Activated CD4-positive, alpha-beta T cell treated with anti-CD3 and anti-CD28 coated beads, Interleukin-2, amount 10 ng/mL, durations not matched to agents 24 days and 14 days (primary cell): ENCODE measurements around the gene ABCA4. TPM values are rescaled to one million over a fixed set of nuclear protein-coding genes. Genes with fewer than 3 reads are reported as not detected.
"Not testable (repeated sequence)": the region's sequence is repeated elsewhere in the genome, so short reads cannot be mapped to it uniquely, and the experiment has no call there.

Source experiments
- DNase-seq: peaks from one replicate; pipeline ENCODE4 v3.0.0; 2022
- H3K27ac Mint-ChIP-seq: one replicate; pipeline ENCODE4 v1.8.0; 2022; ENCODE audit warnings: mild to moderate bottlenecking, mixed read lengths
- H3K27me3 Mint-ChIP-seq: one replicate; pipeline ENCODE4 v1.8.0; 2022; ENCODE audit warnings: mixed read lengths
- H3K36me3 Mint-ChIP-seq: one replicate; pipeline ENCODE4 v1.8.0; 2022; ENCODE audit warnings: low read depth, mild to moderate bottlenecking, mixed read lengths
- H3K4me1 Mint-ChIP-seq: one replicate; pipeline ENCODE4 v1.8.0; 2021; ENCODE audit warnings: mixed read lengths
- H3K4me3 Mint-ChIP-seq: one replicate; pipeline ENCODE4 v1.8.0; 2022; ENCODE audit warnings: mild to moderate bottlenecking, moderate library complexity, mixed read lengths
- H3K9me3 Mint-ChIP-seq: one replicate; pipeline ENCODE4 v1.8.0; 2021; ENCODE audit warnings: mixed read lengths
- intact Hi-C: fragments of 100-400 bp; cut with micrococcal nuclease; formaldehyde crosslinking; loops from one replicate; pipeline ENCODE4 v1.15.1; 2023
- total RNA-seq: library from RNA; stranded (reverse); gene quantifications from 2 replicates; pipeline ENCODE4 v1.2.3, GENCODE V29; 2022

The ABCA4 gene
- total RNA-seq, 1 donor from 2014 or later = 0.12 TPM

GRCh38 chr1:94006604-94007003 lies 114.3 kb downstream of the ABCA4 start:
- H3K36me3 Mint-ChIP-seq = no peaks in the 10 kb centered on the region
- H3K27me3 Mint-ChIP-seq = peaks cover 17% of the 10 kb centered on the region
- no peaks in the 10 kb centered on the region for H3K9me3 Mint-ChIP-seq
- DNase-seq = no peak
- no peak overlapping the region for H3K4me3 Mint-ChIP-seq
- intact Hi-C loops = no loop called here
- H3K27ac Mint-ChIP-seq = no peak overlapping the region
- no peaks in the 10 kb centered on the region for H3K4me1 Mint-ChIP-seq

DNA sequence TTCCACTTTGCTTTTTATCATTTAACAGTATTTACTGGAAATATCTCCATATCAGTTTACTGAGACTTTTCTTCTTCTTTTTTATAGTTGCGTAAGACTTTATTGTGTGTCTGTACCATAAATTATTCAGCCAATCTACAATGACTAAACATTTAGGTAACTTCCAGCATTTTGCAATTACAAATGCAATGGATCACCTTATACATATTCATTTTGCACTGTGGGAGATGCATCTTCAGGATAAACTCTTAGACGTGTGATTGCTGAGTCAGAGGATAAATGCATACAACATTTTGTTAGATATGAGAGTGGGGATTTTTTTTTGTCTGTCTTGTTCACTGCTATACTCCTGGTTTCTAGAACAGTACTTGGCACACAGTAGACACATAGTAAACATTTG lies 116.0 kb downstream of the ABCA4 start:
- Mint-ChIP-seq H3K4me3 (no peak overlapping the region), H3K27ac (no peak overlapping the region), H3K36me3 (no peaks in the 10 kb centered on the region), H3K27me3 (peaks cover 17% of the 10 kb centered on the region), H3K4me1 (no peaks in the 10 kb centered on the region), H3K9me3 (no peaks in the 10 kb centered on the region)
- no peak for DNase-seq
- intact Hi-C loops = no loop called here

GRCh38 chr1:94002046-94002787 lies 118.7 kb downstream of the ABCA4 start:
- Mint-ChIP-seq H3K4me3 (no peak overlapping the region), H3K27ac (no peak overlapping the region), H3K36me3 (no peaks in the 10 kb centered on the region), H3K27me3 (peaks cover 12% of the 10 kb centered on the region), H3K4me1 (no peaks in the 10 kb centered on the region), H3K9me3 (no peaks in the 10 kb centered on the region)
- DNase-seq = no peak
- intact Hi-C loops = no loop called here

- Mint-ChIP-seq H3K36me3 (no peaks in the 10 kb centered on the region), H3K27ac (no peak overlapping the region), H3K4me3 (no peak overlapping the region), H3K9me3 (no peaks in the 10 kb centered on the region), H3K4me1 (no peaks in the 10 kb centered on the region), H3K27me3 (peaks cover 12% of the 10 kb centered on the region)
- intact Hi-C loops = no loop called here
- DNase-seq = no peak
Observed at GRCh38 chr1:94001397-94002045, 119.4 kb downstream of the ABCA4 start.

GRCh38 chr1:94000510-94001282 lies 120.3 kb downstream of the ABCA4 start:
- Mint-ChIP-seq H3K4me1 (no peaks in the 10 kb centered on the region), H3K27ac (no peak overlapping the region), H3K36me3 (no peaks in the 10 kb centered on the region), H3K4me3 (no peak overlapping the region), H3K9me3 (no peaks in the 10 kb centered on the region), H3K27me3 (peaks cover 14% of the 10 kb centered on the region)
- intact Hi-C loops = no loop called here
- DNase-seq = no peak

GRCh38 chr1:93999840-94000415 lies 121.0 kb downstream of the ABCA4 start:
- H3K27ac Mint-ChIP-seq = no peak overlapping the region
- H3K27me3 Mint-ChIP-seq = peaks cover 18% of the 10 kb centered on the region
- intact Hi-C loops = no loop called here
- no peaks in the 10 kb centered on the region for H3K36me3 Mint-ChIP-seq
- no peak for DNase-seq
- H3K4me1 Mint-ChIP-seq = no peaks in the 10 kb centered on the region
- no peak overlapping the region for H3K4me3 Mint-ChIP-seq
- no peaks in the 10 kb centered on the region for H3K9me3 Mint-ChIP-seq

DNA sequence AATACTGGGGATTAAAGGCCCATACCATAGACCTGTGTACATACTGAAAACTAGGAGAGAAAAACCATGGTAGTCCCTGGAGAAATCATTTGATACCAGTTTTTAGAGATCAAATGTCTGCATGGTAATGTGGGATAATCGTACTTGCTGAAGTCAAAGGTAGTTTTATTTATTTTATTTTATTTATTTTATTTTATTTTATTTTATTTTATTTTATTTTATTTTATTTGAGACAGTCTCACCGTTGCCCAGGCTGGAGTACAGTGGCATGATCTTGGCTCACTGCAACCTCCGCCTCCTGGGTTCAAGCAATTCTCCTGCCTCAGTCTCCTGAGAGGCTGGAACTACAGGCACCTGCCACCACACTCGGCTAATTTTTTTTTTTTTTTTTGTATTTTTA lies 122.4 kb downstream of the ABCA4 start:
- H3K4me1 Mint-ChIP-seq, intact Hi-C loops, H3K27ac Mint-ChIP-seq, DNase-seq, H3K4me3 Mint-ChIP-seq, H3K36me3 Mint-ChIP-seq, H3K9me3 Mint-ChIP-seq: not testable (repeated sequence)
- H3K27me3 Mint-ChIP-seq = peaks cover 21% of the 10 kb centered on the region

DNA sequence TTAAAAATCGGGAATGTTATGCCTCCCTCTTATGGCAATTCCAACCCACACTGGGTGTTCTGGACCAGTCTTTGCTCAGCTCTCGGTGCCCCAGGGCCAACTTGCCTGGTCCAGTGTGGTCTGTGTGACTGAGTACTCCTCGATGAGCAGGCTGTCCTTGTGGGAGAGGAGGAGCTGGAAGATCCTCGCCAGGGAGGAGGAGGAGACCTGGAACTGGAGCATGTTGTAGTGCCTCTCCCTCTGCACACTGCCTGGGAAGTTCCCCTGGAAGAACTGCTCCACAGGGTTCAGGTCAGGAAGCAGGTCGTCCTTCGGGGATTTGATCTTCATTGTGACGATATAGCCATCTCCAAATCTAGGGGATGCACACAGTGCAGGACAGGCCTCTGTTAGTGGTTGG lies 123.2 kb downstream of the ABCA4 start:
- intact Hi-C loops = no loop called here

GRCh38 chr1:93995837-93996536 lies 125.0 kb downstream of the ABCA4 start:
- no peaks in the 10 kb centered on the region for H3K36me3 Mint-ChIP-seq
- no peak overlapping the region for H3K4me3 Mint-ChIP-seq
- no peaks in the 10 kb centered on the region for H3K9me3 Mint-ChIP-seq
- intact Hi-C loops = no loop called here
- peaks cover 20% of the 10 kb centered on the region for H3K27me3 Mint-ChIP-seq
- H3K27ac Mint-ChIP-seq = no peak overlapping the region
- no peak for DNase-seq
- no peaks in the 10 kb centered on the region for H3K4me1 Mint-ChIP-seq

More for the DNA sequence above, 123.2 kb downstream of the ABCA4 start:
- Mint-ChIP-seq H3K36me3 (no peaks in the 10 kb centered on the region), H3K27ac (no peak overlapping the region), H3K4me3 (no peak overlapping the region), H3K4me1 (no peaks in the 10 kb centered on the region), H3K27me3 (peaks cover 20% of the 10 kb centered on the region), H3K9me3 (no peaks in the 10 kb centered on the region)
- no peak for DNase-seq

GRCh38 chr1:93993731-93994130 lies 127.2 kb downstream of the ABCA4 start:
- DNase-seq = no peak
- no peaks in the 10 kb centered on the region for H3K36me3 Mint-ChIP-seq
- no peaks in the 10 kb centered on the region for H3K4me1 Mint-ChIP-seq
- H3K9me3 Mint-ChIP-seq = no peaks in the 10 kb centered on the region
- H3K4me3 Mint-ChIP-seq = no peak overlapping the region
- peaks cover 24% of the 10 kb centered on the region for H3K27me3 Mint-ChIP-seq
- intact Hi-C loops = no loop called here
- no peak overlapping the region for H3K27ac Mint-ChIP-seq

GRCh38 chr1:93992954-93993353 lies 128.0 kb downstream of the ABCA4 start:
- no peak for DNase-seq
- intact Hi-C loops = no loop called here
- Mint-ChIP-seq H3K27ac (no peak overlapping the region), H3K9me3 (no peaks in the 10 kb centered on the region), H3K4me3 (no peak overlapping the region), H3K27me3 (peaks cover 24% of the 10 kb centered on the region), H3K4me1 (no peaks in the 10 kb centered on the region), H3K36me3 (no peaks in the 10 kb centered on the region)

DNA sequence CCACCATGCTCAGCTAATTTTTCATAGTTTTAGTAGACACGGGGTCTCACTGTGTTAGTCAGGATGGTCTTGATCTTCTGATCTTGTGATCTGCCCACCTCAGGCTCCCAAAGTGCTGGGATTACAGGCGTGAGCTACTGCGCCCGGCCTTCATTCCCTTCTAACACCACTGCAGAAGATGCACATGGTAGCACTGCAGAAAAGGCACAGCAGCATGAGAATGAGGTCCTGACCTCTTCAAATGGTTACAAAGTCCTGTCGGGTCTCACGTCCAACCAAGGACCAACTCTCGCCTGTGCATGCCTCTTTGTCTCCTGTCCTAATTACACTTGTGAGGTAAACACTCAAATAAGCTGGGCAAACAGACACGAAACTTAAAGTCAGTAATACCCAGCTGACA lies 128.8 kb downstream of the ABCA4 start:
- DNase-seq = no peak
- peaks cover 28% of the 10 kb centered on the region for H3K27me3 Mint-ChIP-seq
- intact Hi-C loops = no loop called here
- no peak overlapping the region for H3K27ac Mint-ChIP-seq
- H3K4me1 Mint-ChIP-seq = no peaks in the 10 kb centered on the region
- no peak overlapping the region for H3K4me3 Mint-ChIP-seq
- H3K9me3 Mint-ChIP-seq = no peaks in the 10 kb centered on the region
- no peaks in the 10 kb centered on the region for H3K36me3 Mint-ChIP-seq

DNA sequence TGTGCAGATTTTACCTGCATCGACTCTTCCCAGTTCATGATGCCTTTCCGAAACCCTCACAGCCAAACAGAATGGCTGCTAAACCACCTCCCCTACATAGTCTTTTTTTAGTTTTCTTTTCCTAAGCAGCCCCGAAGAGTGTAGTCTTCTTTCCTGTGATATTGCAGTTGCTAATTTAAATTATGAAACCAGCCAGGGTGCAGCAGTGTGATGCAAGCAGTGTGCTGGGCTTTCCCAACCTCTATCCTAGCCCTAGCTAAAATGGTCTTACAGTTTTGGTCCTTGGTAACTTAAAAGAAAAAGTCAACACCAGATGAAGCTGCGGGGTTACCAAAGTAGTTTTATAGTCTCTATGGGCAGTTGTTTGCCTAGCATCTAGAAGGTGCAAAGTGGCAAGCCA lies 129.7 kb downstream of the ABCA4 start:
- H3K36me3 Mint-ChIP-seq = no peaks in the 10 kb centered on the region
- intact Hi-C loops = no loop called here
- no peak for DNase-seq
- H3K4me1 Mint-ChIP-seq = no peaks in the 10 kb centered on the region
- H3K4me3 Mint-ChIP-seq = no peak overlapping the region
- H3K9me3 Mint-ChIP-seq = no peaks in the 10 kb centered on the region
- peaks cover 33% of the 10 kb centered on the region for H3K27me3 Mint-ChIP-seq
- H3K27ac Mint-ChIP-seq = no peak overlapping the region
